H1 (cell line): ENCODE measurements around the gene ABCG1. TPM values are rescaled to one million over a fixed set of nuclear protein-coding genes. Genes with fewer than 3 reads are reported as not detected.

Experiments
- CTCF ChIA-PET: fragments of 300-600 bp; sonication (Branson Sonifier 250); formaldehyde crosslinking; loops from one replicate; lab custom pipeline; 2021; ENCODE audit not compliant: partially characterized antibody; lab: Charles Lee
- POLR2A ChIA-PET: fragments of 300-600 bp; sonication (Branson Sonifier 250); formaldehyde crosslinking; loops from one replicate; lab custom pipeline; 2021; ENCODE audit warnings: inconsistent platforms; ENCODE audit not compliant: partially characterized antibody; lab: Charles Lee
- DNase-seq, 2 experiments: peaks; one replicate each; pipeline versions ENCODE4 v3.0.0 to v3.0.0-alpha.2; 2010 to 2022; ENCODE audit warnings: low spot score in 2 of 2, low read depth in 1 of 2, mixed read lengths in 1 of 2
- FAIRE-seq: peaks from 2 replicates; lab custom pipeline; 2011; peaks lifted over from hg19 to GRCh38; lab: Jason Lieb, UNC
- H2AFZ ChIP-seq: 2 replicates; pipeline ENCODE4 v1.8.1; 2012; ENCODE audit warnings: low read length, inconsistent platforms
- H2AK5ac ChIP-seq: 2 replicates; pipeline ENCODE4 v1.6.1; 2013; ENCODE audit warnings: low read depth, low read length
- H2BK120ac ChIP-seq: replicated peaks from 2 replicates; pipeline ENCODE3; 2013; ENCODE audit warnings: low read depth, low read length, inconsistent platforms
- H2BK12ac ChIP-seq: 2 replicates; pipeline ENCODE4 v1.6.1; 2013; ENCODE audit warnings: low read depth, low read length
- H2BK15ac ChIP-seq: 2 replicates; pipeline ENCODE4 v1.6.1; 2013; ENCODE audit warnings: low read length
- H2BK20ac ChIP-seq: 2 replicates; pipeline ENCODE4 v1.6.1; 2013; ENCODE audit warnings: low read length
- H2BK5ac ChIP-seq: 2 replicates; pipeline ENCODE4 v1.6.1; 2013; ENCODE audit warnings: low read depth, low read length
- H3K14ac ChIP-seq: 2 replicates; pipeline ENCODE4 v1.6.1; 2013; ENCODE audit warnings: inconsistent platforms; ENCODE audit not compliant: insufficient read length
- H3K18ac ChIP-seq: 2 replicates; pipeline ENCODE4 v1.6.1; 2013; ENCODE audit warnings: low read length; ENCODE audit errors: extremely low read depth
- H3K23ac ChIP-seq: 2 replicates; pipeline ENCODE4 v1.6.1; 2013; ENCODE audit warnings: inconsistent platforms; ENCODE audit not compliant: insufficient read length
- H3K23me2 ChIP-seq: 2 replicates; pipeline ENCODE4 v1.6.1; 2013; ENCODE audit warnings: low read depth, low read length
- H3K27ac ChIP-seq: 2 replicates; pipeline ENCODE4 v1.6.1; 2011; ENCODE audit warnings: low read depth, low read length, inconsistent platforms
- H3K27me3 ChIP-seq, 4 experiments: replicated peaks in 1 of 4; 1 replicate in 1 of 4; 2 replicates in 3 of 4; pipeline versions ENCODE4 v1.6.1 to v1.8.1; 2011 to 2013; ENCODE audit warnings: low read length in 3 of 4, mild to moderate bottlenecking in 3 of 4, inconsistent platforms in 2 of 4, mixed read lengths in 2 of 4, moderate library complexity in 1 of 4; ENCODE audit not compliant: control insufficient read depth in 3 of 4, insufficient read depth in 3 of 4; ENCODE audit errors: extremely low read depth in 1 of 4
- H3K36me3 ChIP-seq, 4 experiments: 2 replicates each; pipeline versions ENCODE4 v1.6.1 to v1.8.1; 2011 to 2013; ENCODE audit warnings: mild to moderate bottlenecking in 4 of 4, low read length in 3 of 4, moderate library complexity in 2 of 4, control low read depth in 1 of 4, inconsistent platforms in 1 of 4; ENCODE audit not compliant: insufficient read depth in 4 of 4, control insufficient read depth in 2 of 4
- H3K4ac ChIP-seq: replicated peaks from 2 replicates; pipeline ENCODE3; 2013; ENCODE audit warnings: low read length, low read depth, mixed read lengths, inconsistent platforms; ENCODE audit not compliant: insufficient read length
- H3K4me1 ChIP-seq, 4 experiments: replicated peaks in 1 of 4; 1 replicate in 1 of 4; 2 replicates in 3 of 4; pipeline versions ENCODE4 v1.6.1 to v1.8.1; 2011 to 2013; ENCODE audit warnings: low read length in 3 of 4, inconsistent platforms in 2 of 4, mixed read lengths in 1 of 4; ENCODE audit not compliant: insufficient read depth in 4 of 4, control insufficient read depth in 3 of 4
- H3K4me2 ChIP-seq, 2 experiments: 2 replicates each; pipeline versions ENCODE4 v1.6.1 to v1.8.1; 2011 to 2013; ENCODE audit warnings: low read depth in 2 of 2, low read length in 2 of 2, control low read depth in 1 of 2, inconsistent platforms in 1 of 2, mild to moderate bottlenecking in 1 of 2; ENCODE audit not compliant: insufficient read depth in 1 of 2
- H3K4me3 ChIP-seq, 4 experiments: fragments of 200-600, 300-600 bp in 1 of 4; sonication (generic), shearing (Covaris generic), sonication (Bioruptor Twin) in 1 of 4; 2 replicates each; pipeline versions ENCODE4 v1.5.1 to v1.8.1; 2011 to 2016; ENCODE audit warnings: low read length in 4 of 4, low read depth in 3 of 4, control low read depth in 2 of 4, inconsistent platforms in 2 of 4, mild to moderate bottlenecking in 2 of 4, mixed read lengths in 1 of 4, moderate library complexity in 1 of 4; ENCODE audit not compliant: insufficient read depth in 2 of 4; ENCODE audit errors: extremely low read depth in 1 of 4
- H3K56ac ChIP-seq: replicated peaks from 2 replicates; pipeline ENCODE3; 2013; ENCODE audit warnings: low read depth, mild to moderate bottlenecking, mixed read lengths, low read length, inconsistent platforms; ENCODE audit not compliant: insufficient read length
- H3K79me1 ChIP-seq: 2 replicates; pipeline ENCODE4 v1.6.1; 2013; ENCODE audit warnings: low read depth, low read length, control low read depth
- H3K79me2 ChIP-seq, 2 experiments: 2 replicates each; pipeline versions ENCODE4 v1.6.1 to v1.8.1; 2012 to 2013; ENCODE audit warnings: low read length in 2 of 2, mild to moderate bottlenecking in 2 of 2, inconsistent platforms in 1 of 2; ENCODE audit not compliant: insufficient read depth in 2 of 2, control insufficient read depth in 1 of 2
- H3K9ac ChIP-seq, 4 experiments: replicated peaks in 1 of 4; 1 replicate in 1 of 4; 2 replicates in 3 of 4; pipeline versions ENCODE4 v1.6.1 to v1.8.1; 2011 to 2013; ENCODE audit warnings: low read depth in 3 of 4, low read length in 3 of 4, control low read depth in 2 of 4, mild to moderate bottlenecking in 2 of 4, moderate library complexity in 2 of 4, inconsistent platforms in 1 of 4; ENCODE audit errors: extremely low read depth in 1 of 4
- H3K9me3 ChIP-seq, 2 experiments: 2 replicates each; pipeline versions ENCODE4 v1.6.1 to v1.8.1; 2012 to 2013; ENCODE audit warnings: mild to moderate bottlenecking in 2 of 2, moderate library complexity in 2 of 2, control low read depth in 1 of 2, inconsistent platforms in 1 of 2, low read depth in 1 of 2, low read length in 1 of 2, mixed read lengths in 1 of 2; ENCODE audit not compliant: insufficient read depth in 2 of 2
- H4K20me1 ChIP-seq, 2 experiments: replicated peaks in 1 of 2; 2 replicates each; pipeline versions ENCODE3 to v1.8.1; 2011 to 2013; ENCODE audit warnings: inconsistent platforms in 2 of 2, low read length in 2 of 2, mild to moderate bottlenecking in 1 of 2; ENCODE audit not compliant: insufficient read depth in 2 of 2, control insufficient read depth in 1 of 2
- H4K5ac ChIP-seq: 2 replicates; pipeline ENCODE4 v1.6.1; 2013; ENCODE audit warnings: low read length, low read depth, mixed read lengths, inconsistent platforms; ENCODE audit not compliant: insufficient read length
- H4K8ac ChIP-seq: 2 replicates; pipeline ENCODE4 v1.8.0; 2013; ENCODE audit warnings: mild to moderate bottlenecking, moderate library complexity, low read length, inconsistent platforms; ENCODE audit not compliant: insufficient read depth; ENCODE audit errors: extremely low read depth
- H4K91ac ChIP-seq: replicated peaks from 2 replicates; pipeline ENCODE3; 2013; ENCODE audit warnings: low read length, mixed read lengths, inconsistent platforms; ENCODE audit not compliant: insufficient read length
- CBX5 ChIP-seq: fragments of 300-800, 300-1000 bp; sonication (generic); IDR thresholded peaks from 2 replicates; pipeline ENCODE4 v1.7.1; 2016; ENCODE audit warnings: antibody characterized with exemption, low read length, low read depth
- CBX8 ChIP-seq: fragments of 300-800, 300-1000 bp; sonication (generic); IDR thresholded peaks from 2 replicates; pipeline ENCODE4 v1.7.1; 2016; ENCODE audit warnings: low read depth, low read length, borderline replicate concordance
- EP300 ChIP-seq, 2 experiments: IDR thresholded peaks; 1 replicate in 1 of 2; 2 replicates in 1 of 2; pipeline ENCODE4 v1.6.1; 2011 to 2012; ENCODE audit warnings: low read depth in 2 of 2, low read length in 2 of 2, mild to moderate bottlenecking in 2 of 2, borderline replicate concordance in 1 of 2, inconsistent platforms in 1 of 2, moderate library complexity in 1 of 2
- KDM1A ChIP-seq: fragments of 200-600, 300-600 bp; sonication (generic); IDR thresholded peaks from 2 replicates; pipeline ENCODE4 v1.7.1; 2016; ENCODE audit warnings: mild to moderate bottlenecking, low read length, borderline replicate concordance
- MAFK ChIP-seq: IDR thresholded peaks from 2 replicates; pipeline ENCODE4 v1.6.1; 2012; ENCODE audit warnings: low read depth, mild to moderate bottlenecking, improper control_type of control experiment, low read length
- RXRA ChIP-seq: IDR thresholded peaks from 2 replicates; pipeline ENCODE4 v1.6.1; 2011; ENCODE audit warnings: low read depth, mild to moderate bottlenecking, low read length, moderate library complexity; ENCODE audit not compliant: insufficient read depth
- SAP30 ChIP-seq: fragments of 300-600 bp; sonication (generic); IDR thresholded peaks from 2 replicates; pipeline ENCODE4 v1.7.1; 2012; ENCODE audit warnings: low read length, moderate library complexity, mild to moderate bottlenecking, inconsistent platforms; ENCODE audit not compliant: insufficient read depth, insufficient replicate concordance
- SIRT6 ChIP-seq: IDR thresholded peaks from one replicate; pipeline ENCODE4 v1.7.1; 2012; ENCODE audit warnings: low read length, inconsistent platforms
- WGBS, 2 experiments: shearing (Covaris generic) in 1 of 2; methylation state at CpG; one replicate each; pipeline versions ENCODE4 v1.1.6 to v1.1.7; 2013 to 2015; ENCODE audit warnings: low lambda C conversion rate in 2 of 2, mixed read lengths in 2 of 2, inconsistent platforms in 1 of 2, low coverage in 1 of 2, missing lambda C conversion rate in 1 of 2; ENCODE audit not compliant: insufficient replicate concordance in 2 of 2, insufficient coverage in 1 of 2, insufficient read length in 1 of 2; ENCODE audit errors: extremely low coverage in 1 of 2, missing lambda C conversion rate in 1 of 2; 5-methylcytosine and 5-hydroxymethylcytosine counted together
- polyA plus RNA-seq, 7 experiments: library from polyadenylated mRNA; depleted of rRNA in 3 of 7; stranded (reverse) in 5 of 7; unstranded in 2 of 7; fragments of >200 nt in 5 of 7; fragments of 200-250 nt in 2 of 7; gene quantifications; 1 replicate in 5 of 7; 2 replicates in 1 of 7; 4 replicates in 1 of 7; pipeline versions ENCODE4 v1.2.1 to v1.2.3, GENCODE V29; 2011 to 2013; ENCODE audit warnings: missing spikeins in 2 of 7, mixed read lengths in 2 of 7
- total RNA-seq: library from RNA; stranded (reverse); fragmentation: NEBNext Ultra II Directional; extraction: Animal tissue kit (Norgen Biotek cat#: 25700); gene quantifications from 2 replicates; pipeline ENCODE4 v1.2.1, GENCODE V29; 2021
- TF ChIP-seq, protein P1 (sequence below): IDR thresholded peaks from 2 replicates; pipeline ENCODE4 v1.6.1; 2012; ENCODE audit warnings: inconsistent platforms

The ABCG1 gene
- total and polyA plus RNA-seq, 2 of the 8 experiments (the other 6 are each of a cell fraction or from before 2014, with no cell fraction given) = 2.1 to 4.0 TPM

DNA sequence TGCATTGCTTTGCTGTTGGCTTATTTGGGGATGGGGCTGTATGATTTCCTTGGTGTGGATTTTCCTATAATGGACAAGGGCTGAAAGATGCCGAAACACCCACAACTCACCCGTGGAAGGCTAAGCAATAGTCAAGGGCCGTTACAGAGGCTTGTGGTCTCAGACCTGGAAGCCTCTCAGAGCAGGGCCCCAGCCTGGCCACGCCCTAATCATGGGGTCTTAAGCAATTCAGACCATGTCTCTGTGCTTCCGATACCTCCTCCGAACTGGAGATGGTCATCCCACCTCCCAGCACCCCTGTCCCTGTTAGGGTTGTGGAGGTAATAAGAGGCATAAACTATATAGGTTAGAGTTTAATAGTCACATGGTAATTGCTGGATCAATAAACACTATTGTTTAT lies 3.4 kb downstream of the ABCG1 start:
- Histone ChIP-seq H3K4me3 (no peak overlapping the region), H3K56ac (no peak overlapping the region), H2AFZ (no peak overlapping the region), H3K79me1 (no peaks in the 10 kb centered on the region), H3K9me3 (no peaks in the 10 kb centered on the region), H4K20me1 (peaks cover 0 to 5% of the 10 kb centered on the region in 2 experiments), H2BK20ac (no peak overlapping the region), H4K8ac (no peak overlapping the region), H3K18ac (no peak overlapping the region), H4K5ac (no peak overlapping the region), H2AK5ac (no peak overlapping the region), H2BK120ac (no peak overlapping the region), H3K27ac (no peak overlapping the region), H3K23me2 (peaks cover 6% of the 10 kb centered on the region), H2BK5ac (no peak overlapping the region), H2BK15ac (no peak overlapping the region), H4K91ac (no peak overlapping the region), H3K27me3 (peaks cover 8 to 34% (median 20%) of the 10 kb centered on the region in 4 experiments; a peak in 6 of 7 replicates), H3K9ac (no peak overlapping the region), H3K14ac (no peak overlapping the region), H3K79me2 (no peaks in the 10 kb centered on the region), H3K23ac (no peak overlapping the region), H3K36me3 (no peaks in the 10 kb centered on the region), H3K4me1 (peaks cover 0 to 4% (median 2%) of the 10 kb centered on the region in 4 experiments; a peak in 4 of 7 replicates), H3K4ac (no peak overlapping the region), H3K4me2 (no peak overlapping the region), H2BK12ac (no peak overlapping the region)
- DNase-seq (no peak), FAIRE-seq (no peak)
- no peak for TF ChIP-seq RXRA
- no peak for TF ChIP-seq CBX5
- TF ChIP-seq SIRT6 = no peak
- no peak for TF ChIP-seq SAP30
- no peak for TF ChIP-seq EP300 (IDR thresholded peaks at IDR 0.05; ENCODE audit: borderline replicate concordance in 1 of 2, low read depth in 2 of 2, low read length in 2 of 2)
- TF ChIP-seq MAFK = no peak
- no peak for TF ChIP-seq CBX8
- TF ChIP-seq KDM1A = no peak
- TF ChIP-seq, protein P1, sequence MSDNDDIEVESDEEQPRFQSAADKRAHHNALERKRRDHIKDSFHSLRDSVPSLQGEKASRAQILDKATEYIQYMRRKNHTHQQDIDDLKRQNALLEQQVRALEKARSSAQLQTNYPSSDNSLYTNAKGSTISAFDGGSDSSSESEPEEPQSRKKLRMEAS = no peak
- ChIA-PET POLR2A (no interaction called here), CTCF (no interaction called here)
- WGBS, 2 experiments = 93% methylated on average over 6 of the region's 6 CpGs; no CpG with 5 or more reads in 1 of the 2 experiments
